Cortex of kidney (tissue), 1 donor: Measurements from ENCODE around the gene CHL1.

Experiments used
- DNase-seq: peaks from one replicate; lab custom pipeline; 2025; lab: John Stamatoyannopoulos, UW

Gene CHL1

GRCh38 chr3:396293-396692 lies 199.7 kb downstream of the CHL1 start:
- no peak for DNase-seq

- no peak for DNase-seq
Observed at GRCh38 chr3:399647-400046, 203.1 kb downstream of the CHL1 start.

GRCh38 chr3:403826-404225 lies 207.3 kb downstream of the CHL1 start:
- DNase-seq, result no peak

- no peak for DNase-seq
Observed at GRCh38 chr3:409011-409410, 212.4 kb downstream of the CHL1 start.

DNA sequence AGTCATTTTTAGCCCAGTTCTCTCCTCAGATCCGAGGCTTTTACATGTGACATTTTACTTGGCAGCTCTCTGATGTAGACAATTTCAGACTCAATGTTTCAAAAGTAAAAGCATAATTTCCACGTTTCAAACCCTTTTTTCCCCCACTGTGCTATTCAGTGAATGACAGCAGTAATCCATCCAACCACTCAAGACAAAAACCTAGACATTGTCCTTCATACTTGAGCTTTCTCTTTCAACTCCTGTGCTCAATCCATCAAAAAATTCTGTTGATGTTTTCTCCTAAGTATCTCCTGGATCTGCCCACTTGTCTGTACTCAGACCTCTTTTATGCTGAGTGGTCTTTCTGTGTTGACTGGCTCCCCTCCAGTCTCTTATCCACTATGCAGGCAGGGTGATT lies 214.7 kb downstream of the CHL1 start:
- DNase-seq, result no peak

DNA sequence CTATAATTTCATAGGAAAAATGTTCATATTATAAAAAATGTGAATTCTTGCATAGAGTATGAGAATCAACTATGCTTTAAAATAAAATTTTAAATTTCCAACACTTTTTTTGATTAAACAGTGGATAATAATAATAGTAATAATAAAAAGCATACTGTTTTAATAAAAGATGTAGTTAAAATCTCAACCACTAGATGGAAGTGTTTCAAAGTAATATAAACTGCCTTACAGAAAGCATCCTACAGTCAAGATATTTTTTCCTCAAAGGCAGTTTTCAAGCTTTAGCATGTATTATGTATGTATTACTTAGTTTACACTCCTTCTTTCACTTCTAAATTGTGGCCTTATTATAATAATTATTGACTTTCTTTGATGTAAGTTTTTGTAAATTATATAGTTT lies 217.5 kb downstream of the CHL1 start:
- DNase-seq, result no peak

- DNase-seq, result no peak
Observed at GRCh38 chr3:418239-418929, 221.8 kb downstream of the CHL1 start.

- no peak for DNase-seq
Observed at GRCh38 chr3:420584-420983, 224.0 kb downstream of the CHL1 start.

DNA sequence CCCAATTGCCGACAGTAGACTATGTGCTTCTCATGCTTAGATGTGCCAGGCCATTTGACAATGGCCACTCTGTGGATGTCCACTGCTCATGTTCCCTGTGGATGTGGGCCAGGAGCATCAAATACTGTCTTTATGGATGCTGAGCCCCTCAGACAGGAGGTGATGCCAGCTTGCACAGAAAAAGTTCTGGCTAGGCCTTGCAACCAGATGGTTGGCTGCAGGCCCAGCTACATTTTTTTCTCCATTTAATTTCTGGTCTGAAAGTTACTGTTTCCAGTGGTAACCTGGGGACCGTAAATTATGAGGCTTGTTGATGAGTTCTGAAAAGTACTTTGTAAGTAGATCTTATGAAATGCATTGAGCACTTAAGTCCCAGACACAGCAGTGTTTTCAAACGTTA lies 228.5 kb downstream of the CHL1 start:
- no peak for DNase-seq

GRCh38 chr3:426072-426471 lies 229.5 kb downstream of the CHL1 start:
- DNase-seq, result no peak

DNA sequence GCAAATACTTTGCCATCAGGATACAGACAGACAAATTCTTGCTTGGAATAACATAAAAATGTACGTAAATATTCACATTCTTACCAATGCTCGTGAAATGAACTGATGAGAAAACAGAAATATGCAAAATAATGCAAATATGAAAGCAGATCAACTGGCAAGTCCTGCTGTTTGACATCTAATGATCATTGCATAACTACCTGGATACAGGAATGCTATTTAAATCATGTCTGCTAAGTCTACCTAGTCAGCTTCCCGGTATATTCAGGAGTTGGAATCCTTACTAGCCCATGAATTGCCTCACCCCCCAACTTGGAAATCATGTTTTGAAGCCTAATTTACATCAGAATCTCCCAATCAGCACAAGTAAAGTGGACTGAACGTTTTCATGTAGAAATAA lies 230.6 kb downstream of the CHL1 start:
- no peak for DNase-seq

DNA sequence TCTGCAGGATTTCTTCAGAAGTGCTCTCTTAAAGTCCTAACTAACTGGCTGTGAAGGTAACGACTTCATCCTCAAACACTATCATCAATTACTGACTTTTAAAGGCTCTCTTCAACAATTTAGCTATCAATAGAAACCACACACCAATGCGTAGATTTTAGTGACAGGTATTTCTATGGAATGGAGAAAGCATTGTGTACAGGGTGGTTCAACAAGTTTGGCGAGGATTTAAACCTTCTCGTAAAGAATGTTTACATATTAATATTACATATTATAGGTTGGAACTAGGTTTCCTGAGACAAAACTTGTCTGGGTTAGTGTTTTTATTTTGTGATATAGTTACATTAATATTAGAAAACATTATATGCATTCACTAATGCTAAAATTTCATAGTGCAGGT lies 233.6 kb downstream of the CHL1 start:
- no peak for DNase-seq

DNA sequence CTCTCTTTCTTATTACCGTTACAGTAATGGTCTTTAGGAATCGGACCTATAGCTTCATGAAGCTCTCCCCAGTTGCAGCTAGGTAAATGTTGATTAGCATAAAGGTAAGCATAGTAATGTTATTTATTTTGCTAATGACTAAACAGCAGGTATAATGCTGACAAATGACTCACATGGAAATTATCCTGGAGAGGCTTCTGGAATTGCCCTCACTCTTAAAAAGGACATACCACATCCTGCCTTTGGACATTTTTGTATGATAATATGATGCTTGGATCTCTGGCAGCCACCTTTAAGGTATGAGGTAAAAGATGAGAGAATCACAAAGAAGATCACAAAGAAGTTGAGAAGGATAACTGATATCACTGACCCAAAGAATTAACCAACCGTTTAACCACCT lies 238.6 kb downstream of the CHL1 start:
- DNase-seq, result no peak

DNA sequence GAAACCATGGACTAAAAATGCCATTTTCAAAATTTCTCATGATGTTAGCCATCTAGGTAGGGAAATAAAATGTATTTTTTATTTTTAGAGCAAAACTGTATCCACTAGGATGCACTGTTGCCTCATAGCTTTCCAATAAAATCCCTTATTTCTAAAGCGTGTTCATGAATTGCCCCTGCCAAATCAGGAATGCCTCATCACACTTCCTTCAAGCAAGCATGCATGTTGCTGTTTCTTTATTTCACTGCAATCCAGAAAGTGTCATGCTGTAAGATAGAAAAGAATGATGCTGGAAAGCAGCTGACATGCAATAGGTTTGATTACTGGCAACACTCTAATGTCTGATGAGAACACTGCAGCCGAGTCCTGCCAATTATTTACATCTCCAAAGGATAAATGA lies 239.5 kb downstream of the CHL1 start:
- DNase-seq, result no peak

DNA sequence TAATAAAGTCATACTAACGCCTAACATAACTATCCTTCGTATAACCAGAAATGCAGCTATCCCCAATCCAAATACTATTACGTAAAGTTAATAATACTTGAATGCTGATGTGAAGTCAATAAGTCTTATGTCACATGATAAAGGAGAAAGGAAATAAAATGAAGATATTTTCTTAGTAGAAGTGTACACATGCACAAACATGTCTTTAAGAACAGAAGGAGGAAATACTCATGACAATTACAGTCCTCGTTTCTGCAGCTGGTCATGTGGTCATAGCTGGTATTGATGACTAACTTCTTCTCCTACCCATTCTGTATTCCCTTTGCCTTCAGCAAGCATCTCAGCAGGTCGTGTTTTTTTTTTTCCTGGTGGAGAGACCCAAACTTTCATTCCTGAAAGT lies 244.3 kb downstream of the CHL1 start:
- no peak for DNase-seq

DNA sequence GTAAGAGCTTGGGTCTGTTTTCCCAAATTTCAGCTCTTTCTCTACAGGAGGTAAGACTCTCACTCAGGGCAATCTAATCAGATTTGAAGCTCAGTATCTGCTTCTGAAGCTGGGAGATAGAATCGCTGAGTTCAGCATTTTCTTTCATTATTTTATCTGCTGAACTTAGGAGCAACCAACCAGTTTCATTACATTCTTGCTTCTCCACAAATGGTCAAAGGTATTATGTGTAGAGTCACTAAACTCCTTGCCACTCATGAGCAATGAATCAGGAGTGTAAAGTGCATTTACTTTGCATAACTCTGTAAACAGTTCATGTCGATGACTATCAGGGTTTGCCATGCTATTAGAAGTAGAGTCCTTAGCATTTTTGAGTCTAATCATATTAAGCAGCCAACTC lies 249.4 kb downstream of the CHL1 start:
- DNase-seq, result no peak

- no peak for DNase-seq
Observed at GRCh38 chr3:447671-448070, 251.1 kb downstream of the CHL1 start.

DNA sequence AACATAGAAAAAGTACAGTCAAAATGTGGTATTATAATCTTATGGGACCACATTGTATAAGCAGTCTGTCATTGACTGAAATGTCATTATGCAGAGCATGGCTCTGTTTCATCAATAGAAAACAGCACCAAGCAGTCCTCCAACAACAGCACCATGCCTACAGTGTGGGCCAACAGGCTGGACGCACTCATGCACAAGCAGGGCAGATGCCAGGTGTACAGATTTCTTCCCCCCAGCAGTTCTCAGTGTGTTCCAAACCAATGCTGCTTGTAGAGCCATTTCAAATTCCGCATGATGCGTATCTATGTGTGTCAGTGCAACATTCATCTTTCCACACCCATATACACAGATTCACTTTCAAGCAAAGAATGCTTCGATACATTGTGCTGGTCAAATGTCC lies 253.1 kb downstream of the CHL1 start:
- DNase-seq, result no peak

DNA sequence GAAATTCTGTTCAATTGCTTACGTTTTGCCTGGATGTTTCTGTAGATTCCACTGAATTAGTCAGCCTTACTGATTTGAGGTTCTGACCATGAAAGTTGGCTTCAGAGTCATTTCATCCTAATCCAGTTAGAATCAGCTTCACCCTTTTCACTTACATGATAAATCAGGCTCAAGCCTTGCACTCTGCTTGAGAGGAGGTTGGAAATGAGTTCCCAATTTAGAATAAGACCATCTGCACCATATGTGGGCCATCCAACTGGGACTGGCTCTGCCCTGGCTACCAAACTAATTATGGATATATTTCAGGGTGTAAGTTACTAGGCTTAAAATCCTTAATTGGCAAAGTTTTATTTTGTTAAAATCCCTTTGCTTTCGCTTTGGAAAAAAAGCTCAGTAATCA lies 255.7 kb downstream of the CHL1 start:
- DNase-seq, result no peak

GRCh38 chr3:453106-453505 lies 256.5 kb downstream of the CHL1 start:
- DNase-seq, result no peak

DNA sequence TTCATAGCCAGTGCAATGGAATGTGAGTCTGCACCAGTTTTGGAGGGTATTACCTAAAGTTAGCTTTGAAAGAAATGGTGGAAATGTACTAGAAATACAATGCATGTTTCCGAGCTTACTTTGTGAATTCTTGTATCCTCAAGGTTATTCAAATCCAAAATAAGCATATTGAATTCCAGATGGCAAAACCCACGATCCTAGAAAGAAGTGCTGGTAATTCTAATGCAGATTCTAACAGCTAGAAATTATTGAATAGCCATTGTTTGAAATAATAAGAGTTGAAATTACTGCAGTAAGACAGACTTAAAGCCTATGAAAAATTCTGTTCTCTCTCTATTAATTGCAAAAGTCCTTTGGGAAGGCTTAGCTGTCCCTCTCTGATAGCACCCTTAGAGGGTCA lies 258.4 kb downstream of the CHL1 start:
- no peak for DNase-seq

- DNase-seq, result no peak
Observed at GRCh38 chr3:458124-458523, 261.6 kb downstream of the CHL1 start.

DNA sequence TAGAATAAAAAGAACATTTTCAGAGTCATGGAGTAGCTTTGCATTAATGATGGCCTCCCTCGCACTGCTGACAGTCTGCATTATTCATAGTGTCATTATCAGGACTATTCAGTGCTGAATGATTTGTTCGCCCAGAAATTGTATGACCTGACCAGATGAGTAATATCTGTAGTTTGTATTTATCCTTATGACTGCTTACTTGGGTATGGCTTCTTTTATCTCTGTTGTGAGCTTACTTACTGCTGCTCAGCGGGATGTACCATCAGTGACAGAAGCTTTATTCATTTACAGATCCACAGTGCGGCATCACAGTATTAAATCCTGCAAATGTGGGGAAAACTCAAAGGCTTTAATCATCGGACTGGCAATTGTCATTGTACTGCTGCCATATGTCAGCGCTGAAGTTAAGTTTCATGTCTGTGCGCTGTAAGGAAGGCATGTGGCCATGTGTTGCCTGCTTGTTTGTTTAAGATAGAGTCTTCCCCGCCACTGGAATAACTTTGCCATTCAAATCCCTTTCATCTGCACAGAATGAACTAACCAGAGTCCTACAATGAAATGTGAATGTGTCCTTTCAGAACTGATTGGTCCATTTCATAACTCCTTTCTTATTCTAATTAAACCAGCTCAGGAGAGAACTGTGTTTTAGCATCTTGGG lies 262.2 kb downstream of the CHL1 start:
- no peak for DNase-seq
